Panc1 (cell line): ENCODE data around the gene RARB. TPM values are rescaled to one million over a fixed set of nuclear protein-coding genes. Genes with fewer than 3 reads are reported as not detected.

ENCODE experiments used
- ATAC-seq: fragments of 200-7000 bp; cut with Tn5 transposase; 2 replicates; pipeline ENCODE4 v1.9.1; 2020; ENCODE audit warnings: mild to moderate bottlenecking, moderate library complexity
- BruUV-seq: library from RNA; stranded (reverse); fragments of 400-500 nt; replicated peaks from 2 replicates; lab custom pipeline; 2021; lab: Mats Ljungman, UMichigan
- CTCF ChIA-PET: fragments of 300-600 bp; sonication (Branson Sonifier 250); formaldehyde crosslinking; loops from one replicate; lab custom pipeline; 2022; ENCODE audit warnings: antibody characterized with exemption; lab: Charles Lee
- POLR2A ChIA-PET: fragments of 300-600 bp; sonication (Branson Sonifier 250); formaldehyde crosslinking; loops from one replicate; lab custom pipeline; 2022; ENCODE audit warnings: antibody characterized with exemption; lab: Charles Lee
- DNase-seq: peaks from one replicate; pipeline ENCODE4 v3.0.0-alpha.2; 2010; ENCODE audit warnings: low read depth, low spot score
- H3K27ac ChIP-seq: 2 replicates; pipeline ENCODE4 v1.5.1; 2011; ENCODE audit warnings: mild to moderate bottlenecking, low read length, inconsistent platforms
- H3K27me3 ChIP-seq: fragments of 200-500 bp; sonication (Bioruptor generic); 2 replicates; pipeline ENCODE4 v1.6.0; 2014; ENCODE audit warnings: low read length, inconsistent platforms; ENCODE audit not compliant: control insufficient read depth, insufficient read depth
- H3K36me3 ChIP-seq: fragments of 200-500 bp; sonication (Bioruptor generic); 2 replicates; pipeline ENCODE4 v1.5.1; 2014; ENCODE audit warnings: inconsistent platforms, mild to moderate bottlenecking, low read length, moderate library complexity; ENCODE audit not compliant: control insufficient read depth, insufficient read depth
- H3K4me1 ChIP-seq: 2 replicates; pipeline ENCODE4 v1.5.1; 2011; ENCODE audit warnings: inconsistent platforms, mild to moderate bottlenecking, low read length, moderate library complexity; ENCODE audit not compliant: control insufficient read depth, insufficient read depth
- H3K4me3 ChIP-seq, 2 experiments: 2 replicates each; pipeline ENCODE4 v1.5.1; 2011 to 2012; ENCODE audit warnings: low read depth in 2 of 2, low read length in 2 of 2, mild to moderate bottlenecking in 2 of 2, inconsistent platforms in 1 of 2, moderate library complexity in 1 of 2
- H3K9me3 ChIP-seq: fragments of 200-500 bp; sonication (Bioruptor generic); 2 replicates; pipeline ENCODE4 v1.5.1; 2014; ENCODE audit warnings: low read depth, mild to moderate bottlenecking, inconsistent platforms, low read length, moderate library complexity; ENCODE audit not compliant: control insufficient read depth, insufficient read depth
- CTCF ChIP-seq: fragments of 450-650 bp; IDR thresholded peaks from 2 replicates; pipeline ENCODE4 v1.5.1; 2017; ENCODE audit warnings: mild to moderate bottlenecking
- POLR2AphosphoS5 ChIP-seq: IDR thresholded peaks from 2 replicates; pipeline ENCODE4 v1.6.1; 2012; ENCODE audit warnings: mild to moderate bottlenecking, low read depth, low read length, moderate library complexity
- SIN3A ChIP-seq: IDR thresholded peaks from 2 replicates; pipeline ENCODE4 v1.6.1; 2012; ENCODE audit warnings: low read depth, mild to moderate bottlenecking, low read length, moderate library complexity, borderline replicate concordance; ENCODE audit not compliant: insufficient read depth
- TCF7L2 ChIP-seq: IDR thresholded peaks from 2 replicates; pipeline ENCODE4 v1.6.1; 2011; ENCODE audit warnings: mild to moderate bottlenecking, low read depth, low read length, inconsistent platforms
- in situ Hi-C: cut with HindIII; loops from 2 replicates; pipeline ENCODE4 v1.10.0; 2016; ENCODE audit warnings: low sequenced_read_pairs, low pct_unique_long_range_greater_than_20kb
- intact Hi-C: fragments of 100-400 bp; cut with micrococcal nuclease; formaldehyde crosslinking; loops from one replicate; pipeline ENCODE4 v1.10.0; 2022; ENCODE audit not compliant: unreplicated experiment
- total RNA-seq: library from RNA; stranded (reverse); gene quantifications from one replicate; pipeline ENCODE4 v1.2.1, GENCODE V29; 2021; ENCODE audit not compliant: unreplicated experiment
- TF ChIP-seq, protein P1 (sequence below), 2 experiments: IDR thresholded peaks; 2 replicates each; pipeline ENCODE4 v1.6.1; 2011 to 2012; ENCODE audit warnings: low read depth in 2 of 2, control low read depth in 1 of 2, low read length in 1 of 2, mild to moderate bottlenecking in 1 of 2, moderate library complexity in 1 of 2; ENCODE audit not compliant: insufficient read depth in 1 of 2

Gene RARB
- total RNA-seq, 1 experiment from 2014 or later, result not detected

- Histone ChIP-seq H3K4me1 (no peaks in the 10 kb centered on the region), H3K36me3 (no peaks in the 10 kb centered on the region), H3K4me3 (no peak overlapping the region), H3K9me3 (no peaks in the 10 kb centered on the region), H3K27me3 (no peaks in the 10 kb centered on the region), H3K27ac (no peak overlapping the region)
- no peak for TF ChIP-seq SIN3A
- intact Hi-C loops (no loop called here), in situ Hi-C loops (no loop called here)
- ChIA-PET CTCF (no interaction called here), POLR2A (no interaction called here)
- BruUV-seq, result no TSS peak
- DNase-seq, result no peak
- ATAC-seq, result no peak
These were observed 130.1 kb downstream of the RARB start for GRCh38 chr3:25558121-25558520.

GRCh38 chr3:25558796-25559195 lies 130.7 kb downstream of the RARB start:
- Histone ChIP-seq H3K9me3 (no peaks in the 10 kb centered on the region), H3K4me1 (no peaks in the 10 kb centered on the region), H3K27me3 (no peaks in the 10 kb centered on the region), H3K4me3 (no peak overlapping the region), H3K27ac (no peak overlapping the region), H3K36me3 (no peaks in the 10 kb centered on the region)
- intact Hi-C loops, result no loop called here
- ChIA-PET POLR2A (no interaction called here), CTCF (no interaction called here)
- ATAC-seq (no peak), DNase-seq (no peak)
- TF ChIP-seq TCF7L2 (no peak), SIN3A (no peak), POLR2AphosphoS5 (no peak), CTCF (no peak)
- TF ChIP-seq, protein P1, sequence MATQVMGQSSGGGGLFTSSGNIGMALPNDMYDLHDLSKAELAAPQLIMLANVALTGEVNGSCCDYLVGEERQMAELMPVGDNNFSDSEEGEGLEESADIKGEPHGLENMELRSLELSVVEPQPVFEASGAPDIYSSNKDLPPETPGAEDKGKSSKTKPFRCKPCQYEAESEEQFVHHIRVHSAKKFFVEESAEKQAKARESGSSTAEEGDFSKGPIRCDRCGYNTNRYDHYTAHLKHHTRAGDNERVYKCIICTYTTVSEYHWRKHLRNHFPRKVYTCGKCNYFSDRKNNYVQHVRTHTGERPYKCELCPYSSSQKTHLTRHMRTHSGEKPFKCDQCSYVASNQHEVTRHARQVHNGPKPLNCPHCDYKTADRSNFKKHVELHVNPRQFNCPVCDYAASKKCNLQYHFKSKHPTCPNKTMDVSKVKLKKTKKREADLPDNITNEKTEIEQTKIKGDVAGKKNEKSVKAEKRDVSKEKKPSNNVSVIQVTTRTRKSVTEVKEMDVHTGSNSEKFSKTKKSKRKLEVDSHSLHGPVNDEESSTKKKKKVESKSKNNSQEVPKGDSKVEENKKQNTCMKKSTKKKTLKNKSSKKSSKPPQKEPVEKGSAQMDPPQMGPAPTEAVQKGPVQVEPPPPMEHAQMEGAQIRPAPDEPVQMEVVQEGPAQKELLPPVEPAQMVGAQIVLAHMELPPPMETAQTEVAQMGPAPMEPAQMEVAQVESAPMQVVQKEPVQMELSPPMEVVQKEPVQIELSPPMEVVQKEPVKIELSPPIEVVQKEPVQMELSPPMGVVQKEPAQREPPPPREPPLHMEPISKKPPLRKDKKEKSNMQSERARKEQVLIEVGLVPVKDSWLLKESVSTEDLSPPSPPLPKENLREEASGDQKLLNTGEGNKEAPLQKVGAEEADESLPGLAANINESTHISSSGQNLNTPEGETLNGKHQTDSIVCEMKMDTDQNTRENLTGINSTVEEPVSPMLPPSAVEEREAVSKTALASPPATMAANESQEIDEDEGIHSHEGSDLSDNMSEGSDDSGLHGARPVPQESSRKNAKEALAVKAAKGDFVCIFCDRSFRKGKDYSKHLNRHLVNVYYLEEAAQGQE (IDR thresholded peaks at IDR 0.05; ENCODE audit: insufficient read depth in 1 of 2, low read depth in 2 of 2, low read length in 1 of 2), result no peak
- no TSS peak for BruUV-seq
- in situ Hi-C loops, result no loop called here

- POLR2A ChIA-PET, result no interaction called here
- no peaks in the 10 kb centered on the region for H3K9me3 ChIP-seq
- H3K4me1 ChIP-seq, result no peaks in the 10 kb centered on the region
- no peaks in the 10 kb centered on the region for H3K36me3 ChIP-seq
- in situ Hi-C loops, result no loop called here
- no peak overlapping the region for H3K27ac ChIP-seq
- DNase-seq, result no peak
- no peak overlapping the region for H3K4me3 ChIP-seq
- TF ChIP-seq, protein P1 (IDR thresholded peaks at IDR 0.05; ENCODE audit: insufficient read depth in 1 of 2, low read depth in 2 of 2, low read length in 1 of 2), result no peak
- no peak for TF ChIP-seq POLR2AphosphoS5
- TF ChIP-seq CTCF, result no peak
- no peak for TF ChIP-seq SIN3A
- TF ChIP-seq TCF7L2, result no peak
- intact Hi-C loops, result no loop called here
- no TSS peak for BruUV-seq
- ATAC-seq, result no peak
- CTCF ChIA-PET, result no interaction called here
- no peaks in the 10 kb centered on the region for H3K27me3 ChIP-seq
These were observed 135.5 kb downstream of the RARB start for GRCh38 chr3:25563601-25564000.
